NK-92 (cell line): Measurements from ENCODE around the gene GOLGA6L10.
"Not testable (repeated sequence)": the region's sequence is repeated elsewhere in the genome, so short reads cannot be mapped to it uniquely, and the experiment has no call there.

Experiments
- DNase-seq: peaks from one replicate; lab custom pipeline; 2025; ENCODE audit not compliant: unreplicated experiment; lab: John Stamatoyannopoulos, UW

Gene GOLGA6L10

DNA sequence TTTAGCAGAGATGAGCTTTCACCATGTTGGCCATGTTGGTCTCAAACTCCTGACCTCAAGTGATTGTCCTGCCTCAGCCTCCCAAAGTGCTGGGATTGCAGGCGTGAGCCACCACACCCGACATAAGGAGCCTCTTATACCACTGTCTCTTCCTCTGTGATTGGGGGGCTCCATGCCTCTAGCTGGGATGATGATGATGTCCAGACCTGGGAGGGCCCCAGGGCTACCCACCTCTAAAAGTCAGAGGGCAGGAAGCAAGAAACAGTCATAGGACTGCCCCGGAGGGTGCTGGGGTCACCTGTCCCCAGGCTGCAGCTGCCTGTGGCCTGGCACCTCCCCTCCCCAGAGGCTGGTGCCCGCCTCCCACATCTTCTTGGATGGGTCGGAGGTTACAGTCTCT is 5.4 kb downstream of the GOLGA6L10 start:
- DNase-seq: not testable (repeated sequence)

DNA sequence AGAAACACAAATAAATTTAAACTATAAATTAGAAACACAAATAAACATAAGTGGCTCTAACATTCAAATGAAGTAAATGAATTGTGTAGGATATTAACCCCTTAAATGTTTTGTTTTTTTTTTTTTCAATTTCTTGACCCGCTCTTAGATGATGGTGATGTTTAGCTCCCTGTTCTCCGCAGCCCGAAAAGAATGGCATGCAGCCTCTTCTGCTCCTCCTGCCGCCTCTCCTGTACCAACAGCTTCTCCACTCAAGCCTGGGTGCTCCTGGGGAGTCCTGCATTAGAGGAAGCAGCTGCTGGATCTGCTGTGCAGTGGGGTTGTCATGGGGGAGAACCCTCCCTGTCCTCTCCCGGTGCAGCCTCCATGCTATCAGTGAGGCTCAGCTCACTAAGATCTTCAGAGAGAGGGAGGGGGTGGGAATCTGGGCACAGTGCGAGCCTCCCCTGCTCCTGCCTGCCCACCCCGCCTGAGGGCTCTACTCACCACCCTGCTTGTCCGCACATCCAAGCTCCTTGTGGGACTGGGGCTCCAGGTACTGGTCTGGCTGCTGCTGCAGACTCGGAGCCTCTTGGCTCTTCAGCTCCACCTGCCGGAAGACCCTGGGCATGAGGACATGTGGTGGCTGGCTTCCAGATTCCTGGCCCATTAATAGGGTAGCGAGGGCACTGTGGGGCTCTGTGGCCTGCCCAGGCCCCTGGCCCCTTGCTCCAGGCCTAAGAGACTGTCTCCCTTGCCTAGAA is 6.5 kb downstream of the GOLGA6L10 start:
- DNase-seq: not testable (repeated sequence)

DNA sequence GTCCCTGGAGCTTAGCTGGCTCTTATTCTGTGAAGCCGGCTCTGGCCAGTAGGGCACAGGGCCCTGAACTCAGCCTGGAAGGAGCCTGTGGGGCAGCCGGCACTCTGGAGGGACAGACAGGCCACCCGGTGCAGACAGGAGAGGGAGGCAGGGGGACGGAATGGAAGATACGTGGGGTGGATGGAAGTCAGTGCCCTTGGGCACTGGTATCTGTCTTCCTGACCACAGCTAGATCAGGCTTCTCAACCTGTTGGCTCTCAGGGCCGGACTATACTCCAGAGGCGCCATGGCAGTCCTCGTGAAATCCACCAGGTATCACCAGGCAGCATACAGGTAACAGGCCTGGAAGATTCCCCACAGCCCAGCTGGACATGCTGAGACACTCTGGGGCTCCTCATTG is 10.7 kb downstream of the GOLGA6L10 start:
- not testable (repeated sequence) for DNase-seq

DNA sequence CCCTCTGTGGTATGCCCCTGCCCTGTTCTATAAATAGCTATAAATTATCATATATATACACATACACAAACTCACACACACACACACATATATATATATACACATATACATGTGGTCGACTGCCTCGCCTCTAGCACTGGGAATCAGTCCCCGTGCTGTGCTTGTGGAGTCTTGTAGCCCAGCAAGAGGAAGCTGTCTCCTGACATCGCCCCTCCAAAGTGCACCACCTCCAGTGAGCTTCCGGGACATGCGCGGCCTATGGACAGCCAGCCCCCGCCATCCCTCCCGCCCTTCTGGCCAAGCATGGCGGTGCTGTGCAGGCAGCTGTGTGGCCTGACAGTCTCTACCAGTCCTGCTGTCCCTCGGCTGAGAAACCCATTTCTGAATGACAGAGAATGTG is 11.2 kb downstream of the GOLGA6L10 start:
- DNase-seq: not testable (repeated sequence)

DNA sequence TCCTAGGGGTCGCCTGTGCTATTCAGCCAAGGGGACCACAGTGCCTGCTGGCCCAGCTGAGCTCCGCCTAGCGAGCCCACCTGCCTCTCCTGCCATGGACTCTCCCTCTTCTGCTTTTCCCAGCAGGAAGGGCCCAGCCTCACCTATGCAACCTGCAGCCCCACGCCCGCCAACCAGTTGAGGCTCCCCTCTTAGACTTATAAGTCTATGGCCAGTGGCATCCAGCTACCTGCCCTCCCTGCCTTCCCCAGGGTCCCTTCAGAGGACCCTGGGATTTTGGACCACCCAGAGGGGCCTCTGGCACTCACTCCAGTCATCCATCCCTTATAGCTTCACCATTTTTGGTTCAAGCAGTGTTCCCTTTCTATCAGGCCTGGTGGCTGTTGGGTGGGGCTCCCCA is 12.2 kb downstream of the GOLGA6L10 start:
- not testable (repeated sequence) for DNase-seq

DNA sequence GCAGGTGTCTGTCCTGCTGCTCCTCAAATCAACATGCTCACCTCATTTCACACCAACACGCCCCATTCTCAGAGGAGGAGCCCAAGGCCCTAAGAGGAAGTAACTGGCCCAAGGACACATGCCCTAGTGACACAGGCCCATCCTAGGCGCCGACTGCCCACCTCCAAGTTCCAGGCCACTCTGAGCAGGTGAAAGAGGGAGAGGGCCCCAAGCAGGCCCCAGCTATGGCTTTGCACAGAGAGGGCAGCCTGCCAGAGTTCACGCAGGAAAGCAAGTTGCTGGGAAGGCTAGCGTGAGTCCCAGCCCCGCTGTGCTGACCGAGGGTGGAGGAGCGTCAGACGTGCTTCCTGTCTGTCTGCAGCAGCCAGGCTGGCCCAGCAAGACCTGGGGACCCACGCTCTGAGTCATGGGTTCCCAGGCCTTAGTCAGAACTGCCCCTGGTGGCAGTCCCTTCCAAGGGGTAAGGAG is 13.1 kb downstream of the GOLGA6L10 start:
- not testable (repeated sequence) for DNase-seq

DNA sequence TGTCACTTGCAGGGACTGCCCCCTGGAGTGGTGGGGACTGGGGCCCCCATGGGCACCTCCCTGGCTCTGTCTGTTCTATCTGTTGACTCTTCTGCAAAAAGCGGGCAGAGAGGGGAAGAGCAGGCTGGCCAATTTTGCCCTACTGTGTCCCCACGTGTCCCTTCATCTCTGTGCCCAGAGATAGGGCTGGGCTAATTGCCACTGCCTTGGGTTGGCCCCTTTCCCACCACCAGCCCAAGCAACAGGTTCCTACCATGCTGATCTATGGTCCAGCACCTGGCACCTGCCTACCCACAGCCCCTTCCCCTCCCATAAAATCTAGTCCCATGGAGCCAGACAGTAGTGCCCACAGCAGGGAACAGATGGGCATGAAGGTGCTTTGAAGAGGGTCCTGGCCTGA is 14.3 kb downstream of the GOLGA6L10 start:
- not testable (repeated sequence) for DNase-seq

DNA sequence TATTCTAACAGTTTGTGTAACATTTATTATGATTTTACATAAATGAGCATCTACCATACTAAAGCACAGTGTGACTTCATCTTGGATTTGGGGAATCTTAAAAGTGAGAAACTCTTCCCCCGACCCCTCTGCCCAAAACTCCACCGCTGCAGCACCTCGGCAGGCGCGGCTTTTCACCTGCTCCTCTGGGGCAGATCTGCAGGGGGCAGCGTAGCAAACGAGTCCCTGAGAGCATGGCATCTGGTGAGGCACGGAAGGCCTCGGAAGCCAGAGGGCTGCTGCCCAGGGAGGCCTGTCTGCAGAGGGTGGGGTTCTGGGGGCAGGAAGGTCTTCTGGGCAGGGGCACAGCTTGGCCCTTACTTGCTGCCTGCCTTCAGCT is 14.7 kb downstream of the GOLGA6L10 start:
- not testable (repeated sequence) for DNase-seq

DNA sequence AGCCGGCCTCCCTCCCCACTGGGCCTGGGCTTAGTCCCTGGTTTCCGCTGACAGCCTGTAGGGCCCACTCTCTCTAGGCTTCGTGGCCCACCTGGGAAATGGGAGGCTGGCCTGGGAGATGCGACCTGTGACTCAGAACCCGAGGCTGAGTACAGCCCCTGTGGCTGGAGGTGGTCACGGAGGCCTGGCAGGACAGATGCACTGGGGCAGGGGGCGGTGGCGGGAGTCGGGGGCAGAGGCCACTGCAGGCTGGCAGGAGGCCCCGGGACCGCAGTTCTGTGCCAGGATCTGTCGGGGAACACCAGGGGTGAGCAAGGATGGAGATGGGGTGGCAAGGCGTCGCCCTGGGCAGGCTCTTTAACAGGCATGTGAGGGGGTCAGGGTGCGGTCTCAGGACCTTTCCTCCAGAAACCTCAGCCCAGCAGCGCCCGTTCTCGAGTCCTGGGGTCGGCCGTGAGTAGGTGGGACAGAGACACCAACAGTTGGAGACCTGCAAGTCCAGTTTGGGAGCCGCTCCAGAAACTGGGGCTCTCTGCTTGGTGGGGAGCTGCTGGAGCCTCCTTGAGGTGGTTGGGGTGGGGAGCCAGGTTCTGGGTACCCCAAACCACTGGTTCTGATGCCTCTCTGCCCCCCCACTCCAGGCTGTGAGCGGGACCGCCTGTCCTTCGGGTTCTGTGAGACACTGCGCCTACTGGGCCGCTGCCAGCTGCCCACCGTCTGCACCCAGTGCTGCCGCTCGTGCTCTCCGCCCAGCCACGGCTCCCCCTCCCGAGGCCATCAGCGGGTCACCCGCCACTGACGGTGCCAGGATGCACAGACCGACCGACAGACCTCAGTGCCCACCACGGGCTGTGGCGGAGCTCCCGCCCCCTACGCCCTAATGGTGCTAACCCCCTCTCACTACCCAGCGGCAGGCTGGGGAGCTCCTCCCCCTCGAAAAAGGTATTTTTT is 15.4 kb downstream of the GOLGA6L10 start:
- not testable (repeated sequence) for DNase-seq

DNA sequence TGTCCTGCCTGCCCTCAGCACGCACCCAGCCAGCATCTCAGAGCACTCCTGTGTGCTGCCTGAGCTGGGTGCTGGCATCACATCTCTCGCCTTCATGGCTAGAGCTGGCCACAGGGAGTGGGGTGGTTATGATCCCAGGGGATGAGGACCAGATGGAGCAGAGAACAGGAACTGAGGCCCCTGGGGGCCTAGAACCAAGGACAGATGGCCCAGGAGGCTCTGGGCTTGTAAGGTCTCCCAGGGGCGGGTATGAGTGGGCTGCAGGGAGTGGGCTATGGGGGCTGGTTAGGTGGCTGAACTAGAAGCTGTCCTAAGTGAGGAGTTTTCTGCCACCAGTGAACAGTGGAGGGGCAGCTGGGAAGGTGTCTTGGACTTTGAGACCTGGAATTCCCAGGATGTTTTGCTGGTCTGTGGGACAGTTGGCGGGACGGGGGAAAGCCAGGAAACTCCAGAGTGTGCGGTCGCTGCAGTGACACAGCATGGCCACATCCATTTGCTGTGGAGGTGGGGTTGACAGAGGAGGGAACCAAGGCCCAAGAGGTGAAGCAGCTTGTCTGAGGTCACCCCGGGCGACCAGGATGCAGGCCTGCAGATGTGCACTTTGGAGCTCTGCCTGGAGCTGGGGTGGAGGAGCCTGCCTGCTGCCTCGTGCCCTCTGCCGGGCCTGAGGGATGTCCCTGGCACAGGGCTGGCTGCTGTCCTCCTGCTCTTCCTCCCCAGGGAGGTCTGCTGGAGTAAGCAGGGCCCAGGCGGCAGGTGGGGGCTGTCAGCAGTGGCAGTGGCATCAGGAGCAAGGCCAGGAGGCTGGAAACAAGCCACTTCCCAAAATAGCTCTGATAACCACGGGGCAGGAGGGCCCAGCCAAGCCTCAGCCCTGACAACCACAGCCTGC is 16.3 kb downstream of the GOLGA6L10 start:
- DNase-seq: not testable (repeated sequence)

DNA sequence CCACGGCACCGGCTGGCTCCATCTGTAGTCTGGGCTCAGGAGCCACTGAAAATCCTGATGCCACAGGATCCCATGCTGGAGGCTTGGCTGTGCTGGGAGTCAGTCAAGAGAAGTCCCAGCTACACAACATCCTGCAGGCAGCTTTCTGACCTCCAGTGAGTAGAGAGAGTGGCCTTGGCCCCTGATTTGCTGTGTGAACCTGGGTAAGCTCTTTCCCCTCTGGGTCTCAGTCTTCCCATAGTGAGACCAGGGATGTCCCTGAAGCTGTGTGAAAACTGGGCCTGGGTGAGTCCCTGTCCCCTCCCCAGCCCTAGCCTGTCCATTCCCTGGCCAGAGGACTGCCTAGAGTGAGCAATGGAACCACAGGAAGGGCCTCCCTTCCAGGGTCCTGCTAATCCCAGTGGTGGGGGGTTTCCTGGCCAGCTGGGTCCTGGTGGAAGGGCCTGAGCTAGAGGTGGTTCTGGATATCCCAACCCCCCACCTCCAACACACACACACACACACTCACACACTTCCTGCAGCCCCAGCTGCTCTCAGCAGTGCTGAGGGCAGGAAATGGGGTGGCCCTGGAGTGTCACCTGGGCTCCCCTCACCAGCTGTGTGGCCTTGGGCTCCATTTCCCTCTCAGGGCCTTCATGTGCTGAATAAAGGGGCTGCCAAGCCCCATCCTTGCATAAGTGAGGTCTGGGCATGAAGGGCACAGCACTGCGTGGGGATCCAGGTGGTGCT is 17.5 kb downstream of the GOLGA6L10 start:
- DNase-seq: not testable (repeated sequence)

DNA sequence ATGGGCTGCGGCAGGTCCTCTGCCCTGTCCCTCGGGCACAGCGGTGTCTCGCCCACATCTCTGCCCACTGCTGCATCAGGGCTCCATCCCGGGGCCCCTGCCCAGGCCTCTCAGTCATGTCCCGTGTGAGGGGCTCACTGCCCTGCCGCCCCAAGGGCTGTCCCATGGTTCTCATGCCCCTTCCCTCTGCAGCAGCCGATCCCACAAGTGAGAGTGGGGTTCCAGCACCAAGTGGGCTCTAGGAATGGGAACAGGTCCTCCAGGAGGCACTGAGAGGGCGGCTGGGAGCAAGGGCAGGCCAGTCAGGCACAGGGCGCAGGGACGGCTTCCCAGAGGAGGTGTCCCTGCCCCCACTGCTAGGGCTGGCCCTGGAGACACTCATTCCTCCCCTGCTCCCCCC is 18.4 kb downstream of the GOLGA6L10 start:
- DNase-seq: not testable (repeated sequence)

DNA sequence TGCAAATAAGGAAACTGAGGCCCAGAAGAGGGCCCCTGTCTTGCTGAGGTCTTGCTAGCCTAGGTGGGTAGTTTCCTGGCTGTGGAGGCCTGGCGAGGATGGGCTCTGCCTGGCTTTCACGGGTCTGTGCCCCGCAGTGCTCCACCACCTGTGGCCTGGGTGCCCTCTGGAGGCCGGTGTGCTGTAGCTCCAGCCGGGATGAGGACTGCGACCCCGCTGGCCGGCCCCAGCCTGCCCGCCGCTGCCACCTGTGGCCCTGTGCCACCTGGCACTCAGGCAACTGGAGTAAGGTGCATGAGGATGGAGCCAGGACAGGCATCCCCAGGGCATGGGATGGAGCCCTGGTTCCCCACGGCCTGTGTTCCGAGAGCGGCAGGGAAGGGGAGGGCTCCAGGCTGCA is 20.2 kb downstream of the GOLGA6L10 start:
- not testable (repeated sequence) for DNase-seq

DNA sequence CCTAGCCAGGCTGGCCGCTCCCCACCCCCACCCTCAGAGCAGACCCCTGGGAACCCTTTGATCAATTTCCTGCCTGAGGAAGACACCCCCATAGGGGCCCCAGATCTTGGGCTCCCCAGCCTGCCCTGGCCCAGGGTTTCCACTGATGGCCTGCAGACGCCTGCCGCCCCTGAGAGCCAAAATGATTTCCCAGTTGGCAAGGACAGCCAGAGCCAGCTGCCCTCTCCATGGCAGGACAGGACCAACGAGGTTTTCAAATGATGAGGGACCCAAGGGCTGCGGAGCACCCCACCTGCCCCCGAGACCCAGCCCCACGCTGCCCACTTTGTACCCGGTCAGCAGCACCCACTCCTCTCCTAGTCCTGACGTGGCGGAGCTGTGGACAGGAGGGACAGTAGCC is 21.9 kb downstream of the GOLGA6L10 start:
- not testable (repeated sequence) for DNase-seq

DNA sequence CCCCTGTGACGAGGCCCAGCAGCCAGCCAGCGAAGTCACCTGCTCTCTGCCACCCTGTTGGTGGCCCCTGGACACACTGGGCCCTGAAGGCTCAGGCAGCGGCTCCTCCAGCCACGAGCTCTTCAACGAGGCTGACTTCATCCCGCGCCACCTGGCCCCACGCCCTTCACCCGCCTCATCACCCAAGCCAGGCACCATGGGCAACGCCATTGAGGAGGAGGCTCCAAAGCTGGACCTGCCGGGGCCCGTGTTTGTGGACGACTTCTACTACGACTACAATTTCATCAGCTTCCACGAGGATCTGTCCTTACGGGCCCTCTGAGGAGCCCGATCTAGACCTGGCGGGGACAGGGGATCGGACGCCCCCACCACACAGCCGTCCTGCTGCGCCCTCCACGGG is 22.4 kb downstream of the GOLGA6L10 start:
- DNase-seq: not testable (repeated sequence)

DNA sequence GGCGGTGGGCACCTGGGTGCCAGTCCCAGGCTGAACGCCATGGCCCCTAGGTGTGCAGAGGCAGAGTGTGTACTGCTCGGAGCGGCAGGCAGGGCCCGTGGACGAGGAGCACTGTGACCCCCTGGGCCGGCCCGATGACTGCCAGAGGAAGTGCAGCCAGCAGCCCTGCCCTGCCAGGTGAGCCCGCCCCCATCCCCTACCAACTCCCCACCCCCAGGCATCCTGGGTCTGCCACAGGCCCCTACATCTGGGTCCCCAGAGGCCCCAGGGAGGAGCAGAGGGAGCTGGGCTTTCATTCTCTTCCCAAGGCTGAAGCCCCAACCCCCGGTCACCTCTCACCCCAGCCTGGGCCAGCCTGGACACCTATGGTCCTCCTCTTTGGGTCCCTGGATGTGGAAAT is 23.6 kb downstream of the GOLGA6L10 start:
- DNase-seq: not testable (repeated sequence)

DNA sequence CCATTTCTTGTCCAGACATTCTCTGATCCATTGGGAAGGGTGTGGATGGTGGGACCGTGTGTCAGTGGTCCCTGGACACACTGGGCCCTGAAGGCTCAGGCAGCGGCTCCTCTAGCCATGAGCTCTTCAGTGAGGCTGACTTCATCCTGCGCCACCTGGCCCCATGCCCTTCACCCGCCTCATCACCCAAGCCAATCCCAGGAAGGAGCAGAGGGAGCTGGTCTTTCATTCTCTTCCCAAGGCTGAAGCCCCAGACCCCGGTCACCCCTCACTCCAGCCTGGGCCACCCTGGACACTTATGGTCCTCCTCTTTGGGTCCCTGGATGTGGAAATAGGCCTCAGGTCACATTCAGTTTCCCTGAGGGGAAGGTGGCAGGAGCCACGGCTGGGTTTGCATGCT is 24.4 kb downstream of the GOLGA6L10 start:
- not testable (repeated sequence) for DNase-seq

DNA sequence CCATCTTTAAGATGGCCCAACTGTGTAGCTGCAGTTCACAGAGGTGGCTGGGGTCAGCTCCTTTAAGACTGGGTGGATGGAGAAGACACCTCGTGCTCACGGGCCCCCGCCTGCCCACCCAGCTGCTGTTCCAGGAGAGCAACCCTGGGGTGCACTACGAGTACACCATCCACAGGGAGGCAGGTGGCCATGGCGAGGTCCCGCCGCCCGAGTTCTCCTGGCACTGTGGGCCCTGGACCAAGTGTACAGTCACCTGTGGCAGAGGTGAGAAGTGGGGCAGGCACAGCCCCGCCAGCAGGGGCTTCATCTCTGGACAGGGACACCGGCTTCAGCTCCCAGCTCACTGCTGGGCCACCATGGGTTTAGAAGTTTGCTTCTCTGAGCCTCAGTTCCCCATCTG is 26.8 kb downstream of the GOLGA6L10 start:
- DNase-seq: not testable (repeated sequence)

DNA sequence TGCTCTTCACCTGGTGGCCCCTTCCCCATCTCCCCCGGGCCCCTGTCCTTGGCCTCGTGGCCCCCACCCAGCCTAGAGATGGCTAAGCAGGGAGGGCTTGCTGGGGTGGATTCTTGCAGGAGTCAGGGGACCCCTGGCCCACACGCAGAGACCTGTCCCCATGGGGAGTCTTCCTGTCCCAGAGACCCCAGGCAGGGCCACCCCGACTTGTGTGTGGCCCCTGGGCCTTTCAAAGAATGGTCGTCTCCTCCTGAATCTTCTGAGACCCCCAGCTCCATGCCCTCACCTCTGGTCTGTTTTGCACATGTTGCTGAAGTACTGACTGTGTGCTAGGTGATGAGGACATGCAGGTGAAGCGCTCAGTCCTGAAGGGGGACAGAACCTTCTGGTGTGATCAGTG is 28.4 kb downstream of the GOLGA6L10 start:
- not testable (repeated sequence) for DNase-seq
